ENCODE results near the gene APBA2.
"Not testable (repeated sequence)": the region's sequence is repeated elsewhere in the genome, so short reads cannot be mapped to it uniquely, and the experiment has no call there.

DNA sequence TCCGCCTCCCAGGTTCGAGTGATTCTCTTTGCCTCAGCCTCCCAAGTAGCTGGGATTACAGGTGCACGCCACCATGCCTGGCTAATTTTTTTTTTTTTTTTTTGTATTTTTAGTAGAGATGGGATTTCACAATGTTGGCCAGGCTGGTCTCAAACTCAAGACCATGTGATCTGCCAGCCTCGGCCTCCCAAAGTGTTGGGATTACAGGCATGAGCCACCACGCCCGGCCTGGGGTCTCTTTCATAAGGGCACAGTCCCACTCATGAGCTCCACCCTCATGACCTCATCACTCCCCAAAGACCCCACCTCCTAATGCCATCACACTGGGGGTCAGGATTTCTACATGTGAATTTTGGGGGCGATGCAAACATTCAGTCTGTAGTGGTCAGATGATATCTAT is 159.4 kb downstream of the APBA2 start:
- not testable (repeated sequence) for TF ChIP-seq CTCF (conservative IDR thresholded peaks at IDR 0.05); ZFX (IDR thresholded peaks at IDR 0.05)

Measured in C4-2B (cell line).